HG02623 (cell line): ENCODE results near the gene NEUROG2.
A peak's percentile ranks its signal among the peaks of the same experiment; 100 is the strongest.

ENCODE experiments used
- ATAC-seq: cut with Tn5 transposase; IDR thresholded peaks from one replicate; pipeline ENCODE4 v1.9.1; 2021; ENCODE audit warnings: moderate library complexity; ENCODE audit not compliant: unreplicated experiment

Gene NEUROG2

DNA sequence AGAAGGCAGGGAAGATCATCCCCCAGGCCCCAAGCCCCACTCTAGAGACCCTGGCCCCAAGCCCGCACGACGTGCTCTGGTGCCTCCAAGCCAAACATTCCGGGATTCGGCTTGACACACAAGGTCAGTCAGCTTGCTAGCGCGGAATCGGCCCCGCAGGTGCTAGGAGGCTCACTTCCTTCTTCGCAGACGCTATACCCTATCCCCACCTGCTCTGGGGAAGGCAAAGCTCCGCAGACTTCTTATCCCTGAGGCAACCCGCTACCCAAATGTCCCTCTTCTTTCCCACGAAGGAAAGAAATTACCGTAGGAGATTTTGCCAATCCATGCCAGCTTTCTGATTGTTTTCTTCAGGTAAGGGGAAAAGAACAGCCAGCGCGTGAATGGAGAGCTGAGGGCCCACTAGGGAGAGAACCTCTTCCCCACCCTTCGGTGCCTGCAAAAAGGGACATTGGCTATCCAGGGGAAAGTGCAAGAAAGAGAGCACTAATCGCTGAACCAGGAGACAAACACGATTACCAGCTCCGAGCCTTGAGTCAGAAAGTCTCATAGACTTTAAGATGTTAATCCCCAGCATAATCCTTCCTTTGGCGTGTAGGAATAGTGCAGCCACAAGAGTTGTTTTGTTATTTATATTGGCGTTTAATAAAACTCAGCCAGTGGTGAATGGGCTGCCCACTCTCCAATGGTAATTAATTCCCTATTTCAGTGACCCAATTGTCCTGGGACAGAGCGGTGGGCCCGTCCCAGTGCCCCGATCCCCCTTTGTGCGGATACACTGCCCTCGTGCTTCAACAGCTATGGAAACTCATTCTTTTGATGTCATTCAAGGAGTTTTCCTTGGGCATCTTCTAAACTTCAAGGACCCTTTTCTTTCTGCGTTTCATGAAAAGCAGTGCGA, 5.4 kb upstream of the NEUROG2 start:
- ATAC-seq: no peak

DNA sequence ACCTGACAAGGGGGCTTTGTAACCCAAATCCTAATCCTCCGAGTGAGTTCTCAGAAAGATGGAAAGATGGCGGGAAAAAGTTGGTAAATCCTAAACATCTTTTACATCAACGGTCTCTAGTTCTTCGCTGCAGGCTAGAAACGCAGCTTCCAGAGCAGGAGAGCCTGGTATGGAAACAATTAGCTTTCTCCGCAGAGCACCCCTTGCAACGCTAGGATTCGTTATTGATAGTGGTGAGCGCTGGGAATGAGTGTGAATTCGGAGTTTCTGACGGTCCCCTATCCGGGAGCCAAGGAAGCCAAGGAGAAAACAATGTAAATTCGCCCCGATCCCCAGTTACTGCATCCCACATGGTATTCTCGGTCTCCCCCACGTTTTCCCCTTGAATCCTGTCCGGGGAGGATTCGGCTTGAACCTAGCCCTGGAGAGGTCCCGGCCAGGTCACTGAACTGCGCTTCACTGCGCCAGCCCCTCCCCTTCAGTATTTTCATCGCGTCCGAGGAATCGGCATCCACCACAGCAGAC, 4.7 kb upstream of the NEUROG2 start:
- ATAC-seq: no peak

DNA sequence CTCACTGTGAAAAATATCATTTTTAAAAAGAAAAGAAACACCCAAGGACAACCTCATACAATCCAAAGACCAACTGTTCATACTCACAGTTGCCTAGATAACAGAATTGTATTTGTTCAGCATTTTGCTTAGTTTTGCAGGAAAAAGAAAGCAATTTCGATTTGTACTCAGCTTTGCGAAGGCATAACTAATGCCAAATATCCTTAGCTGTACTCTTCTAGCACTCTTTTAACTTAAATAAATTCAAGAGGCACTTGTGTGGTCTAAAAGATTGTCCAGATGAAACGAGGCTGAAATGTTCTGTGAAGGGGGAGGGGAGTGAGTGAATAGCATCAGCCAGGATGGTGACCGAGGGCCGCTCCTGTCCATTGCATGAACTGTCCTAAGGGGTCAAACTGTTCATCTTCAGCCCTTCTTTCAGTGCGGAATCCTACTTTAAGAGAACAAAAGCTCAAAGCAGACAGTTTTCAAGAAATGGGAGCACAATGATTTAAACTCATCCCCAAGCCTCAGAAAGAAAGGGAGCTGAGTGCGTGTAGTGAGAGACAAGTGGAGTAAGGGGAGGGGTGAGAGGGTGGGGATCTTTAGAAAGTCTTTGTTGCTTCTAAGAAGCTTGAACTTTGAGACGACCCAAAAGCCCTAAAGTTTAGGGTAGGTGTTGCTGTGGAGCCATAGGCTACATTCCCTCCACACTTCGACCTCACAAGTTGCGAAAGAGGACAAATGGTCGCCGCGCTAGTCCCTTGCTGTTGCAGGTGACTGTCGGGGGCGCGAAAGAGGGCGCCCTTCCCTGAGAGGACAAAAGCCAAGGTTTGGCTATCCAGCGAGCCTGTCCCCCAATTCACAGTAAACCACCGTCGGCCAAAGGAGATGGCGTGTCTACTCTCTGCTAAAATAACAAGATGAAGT, 4.0 kb upstream of the NEUROG2 start:
- no peak for ATAC-seq

DNA sequence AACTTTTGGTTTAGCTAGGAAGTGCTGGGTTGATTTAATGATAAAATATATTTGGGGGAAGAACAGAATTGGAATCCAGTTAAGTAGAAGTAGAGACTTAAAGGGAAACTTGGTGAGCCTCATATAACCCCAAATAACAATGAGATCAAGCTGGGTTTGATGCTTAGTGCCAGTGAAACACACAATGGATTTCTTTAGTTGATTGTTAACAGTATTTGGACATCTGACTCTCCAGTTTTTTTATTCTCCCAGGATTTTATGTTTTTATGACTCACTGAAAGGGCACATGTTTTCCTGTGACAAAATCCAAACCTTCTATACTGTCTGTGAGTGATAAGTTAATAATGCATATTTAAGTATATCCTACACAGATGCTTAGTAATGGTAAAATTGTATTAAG, 2.7 kb upstream of the NEUROG2 start:
- no peak for ATAC-seq

DNA sequence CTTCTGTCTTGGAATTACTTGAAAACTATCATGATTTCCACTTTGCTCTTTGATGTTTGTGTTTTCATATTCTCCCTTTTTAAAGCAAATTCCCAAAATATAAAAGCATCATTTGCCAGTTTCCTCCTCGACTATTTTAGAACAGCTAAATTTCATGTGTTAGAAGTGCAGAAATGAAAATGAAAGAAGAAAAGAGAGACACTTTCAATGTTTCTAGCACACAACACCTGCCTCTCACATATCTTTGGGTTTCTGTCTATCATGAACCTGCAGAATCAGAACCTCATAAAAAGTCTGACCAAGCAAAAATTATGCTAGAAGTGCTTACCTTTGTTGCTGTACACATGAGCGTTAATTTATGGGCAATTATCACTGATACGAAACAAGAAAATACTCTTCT, 1.9 kb upstream of the NEUROG2 start:
- no peak for ATAC-seq

DNA sequence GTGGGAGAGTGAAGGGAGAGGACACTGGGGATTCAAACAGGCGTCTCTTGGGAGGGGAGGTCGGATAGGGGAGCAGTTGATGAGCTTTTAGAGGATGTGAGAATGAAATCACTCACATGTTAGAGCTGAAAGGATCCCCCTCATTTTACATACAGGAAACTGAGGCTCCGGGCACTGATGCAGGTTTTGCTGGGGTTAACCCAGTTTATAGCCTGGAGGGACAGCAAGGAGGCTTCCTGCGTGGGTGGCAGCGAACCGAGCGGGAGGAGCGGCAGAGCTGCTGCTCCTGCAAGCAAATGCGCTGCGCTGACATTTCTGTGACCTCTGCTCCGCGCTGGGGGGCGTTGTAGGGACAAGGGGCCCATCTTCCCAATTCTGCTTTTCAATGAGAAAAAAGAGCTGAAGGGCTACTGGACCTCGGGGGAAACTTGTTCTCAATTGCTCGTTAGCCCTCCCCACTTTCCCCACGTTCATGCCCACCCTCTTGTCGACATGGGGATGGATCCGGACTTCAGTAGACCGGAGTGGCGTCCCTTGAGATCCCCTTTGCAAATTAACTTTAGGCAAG, 1.2 kb upstream of the NEUROG2 start:
- ATAC-seq: peak; percentile 21

DNA sequence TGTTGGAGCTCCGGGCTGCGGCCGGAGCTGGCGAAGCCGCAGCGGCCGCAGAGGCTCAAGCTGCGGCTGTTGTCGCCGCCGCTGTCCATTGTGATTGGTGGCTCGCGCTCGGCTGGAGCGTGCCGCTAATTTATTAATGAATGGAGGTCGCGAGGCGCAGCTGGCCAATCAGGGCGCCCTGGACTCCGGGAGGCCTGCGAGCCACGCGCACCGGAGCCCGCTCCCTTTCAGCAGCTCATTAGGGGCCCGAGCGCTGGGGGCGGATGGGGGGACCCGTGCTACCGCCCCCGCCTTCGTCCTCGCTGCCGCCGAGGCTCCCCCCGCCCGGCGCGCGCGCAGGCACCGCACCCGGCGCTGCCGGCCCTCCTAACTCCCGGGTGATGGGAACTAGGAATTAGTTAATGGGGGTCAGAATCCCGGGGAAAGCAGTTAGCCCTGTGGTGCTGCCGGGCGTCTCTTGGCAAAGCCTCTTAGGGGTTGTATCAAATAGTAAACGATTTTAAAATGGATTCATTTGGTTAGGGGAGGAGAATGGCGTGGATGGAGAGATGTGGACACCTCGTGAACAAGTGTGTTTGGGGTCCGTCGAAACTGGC, 589 bp upstream of the NEUROG2 start:
- no peak for ATAC-seq

DNA sequence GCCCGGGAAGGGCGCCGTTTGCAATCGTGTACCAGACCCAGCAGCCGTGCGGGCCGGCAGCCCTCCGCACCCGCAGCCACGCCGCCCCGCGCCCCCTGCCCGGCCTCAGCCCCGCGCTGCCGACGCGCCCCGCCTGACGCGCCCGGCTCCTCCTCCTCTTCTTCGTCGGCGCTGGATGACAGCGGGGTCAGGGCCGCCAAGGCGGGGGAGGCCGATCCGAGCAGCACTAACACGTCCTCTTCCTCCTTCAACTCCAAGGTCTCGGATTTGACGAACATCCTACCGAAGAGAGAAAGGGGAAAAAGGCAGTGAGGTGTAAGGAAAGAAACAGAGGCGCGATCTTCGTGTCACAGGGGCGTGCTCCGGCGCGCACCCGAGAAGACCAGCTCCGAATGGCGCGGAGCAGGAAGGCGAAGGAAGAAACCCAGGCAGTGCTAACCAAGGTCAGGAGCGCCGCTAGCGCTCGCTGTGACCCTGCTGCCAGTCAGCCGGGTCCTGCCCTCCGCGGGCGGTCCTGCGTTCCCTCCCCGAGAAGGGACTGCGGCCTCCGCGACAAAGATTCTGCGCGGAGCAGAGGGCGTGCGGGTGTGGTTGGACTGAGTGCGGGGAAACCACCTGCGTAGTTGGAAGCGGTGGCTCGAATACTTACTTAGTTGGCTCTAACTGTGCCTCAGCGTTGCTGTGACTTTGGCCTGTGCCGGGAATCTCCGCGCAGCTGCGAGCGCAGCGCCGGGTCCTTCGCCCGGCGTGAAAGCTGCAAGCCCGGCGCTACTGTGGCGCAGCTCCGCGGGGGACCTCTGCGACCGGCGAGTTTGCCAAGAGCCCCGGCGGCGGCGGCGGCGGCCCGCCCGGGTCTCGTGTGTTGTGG, 548 bp downstream of the NEUROG2 start:
- peak; percentile 45 for ATAC-seq

DNA sequence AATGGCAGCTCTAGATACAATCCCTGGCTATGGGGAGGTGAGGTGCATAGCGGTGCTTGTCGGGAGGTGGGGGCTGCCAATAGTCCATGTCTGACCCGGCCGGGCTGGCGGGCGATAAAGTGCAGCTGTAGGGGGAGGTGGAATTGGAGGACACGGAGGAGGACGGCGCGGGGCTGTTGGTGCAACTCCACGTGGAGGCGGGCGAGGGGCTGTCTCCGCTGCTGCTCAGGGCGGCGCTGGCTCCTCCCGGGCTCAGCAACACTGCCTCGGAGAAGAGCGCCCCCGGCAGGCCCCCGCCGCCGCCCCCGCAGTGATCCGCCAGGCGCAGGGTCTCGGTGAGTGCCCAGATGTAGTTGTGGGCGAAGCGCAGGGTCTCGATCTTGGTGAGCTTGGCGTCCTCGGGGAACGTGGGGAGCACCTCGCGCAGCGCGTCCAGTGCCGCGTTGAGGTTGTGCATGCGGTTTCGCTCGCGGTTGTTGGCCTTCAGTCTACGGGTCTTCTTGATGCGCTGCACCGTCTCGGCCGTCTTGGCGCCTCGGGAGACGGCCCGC, 1.3 kb downstream of the NEUROG2 start:
- ATAC-seq: peak; percentile 1

DNA sequence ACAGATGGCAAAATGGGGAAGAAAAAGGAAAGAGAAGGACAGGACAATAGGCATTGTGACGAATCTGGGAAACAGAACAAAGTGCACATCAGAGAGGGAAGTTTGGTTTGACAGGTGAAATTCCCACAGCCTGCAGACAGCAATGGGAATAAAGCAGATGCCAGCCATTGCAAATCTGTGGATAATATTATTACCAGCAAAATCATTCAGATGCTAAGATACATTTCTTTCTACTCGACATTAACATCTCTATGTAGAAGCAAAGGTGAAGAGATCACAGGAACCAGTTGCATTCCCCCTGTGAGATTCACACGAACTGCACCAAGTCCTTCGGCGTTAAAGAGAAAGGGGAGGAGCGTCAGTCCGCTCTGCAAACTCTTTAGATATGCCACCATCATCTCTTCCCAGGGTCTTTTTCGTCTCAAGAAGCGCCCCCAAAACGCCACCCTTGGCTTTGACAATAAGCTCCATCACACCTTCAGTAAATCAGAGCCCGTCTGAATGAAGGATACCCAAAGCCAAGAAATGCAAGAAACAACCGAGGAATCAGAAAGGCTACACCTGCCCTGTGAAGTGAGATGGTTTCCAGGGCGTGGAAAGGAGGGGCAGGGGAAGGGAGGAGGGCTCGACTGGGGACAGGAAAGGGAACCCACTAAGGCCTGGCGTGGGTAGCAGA, 1.9 kb downstream of the NEUROG2 start:
- ATAC-seq: no peak

DNA sequence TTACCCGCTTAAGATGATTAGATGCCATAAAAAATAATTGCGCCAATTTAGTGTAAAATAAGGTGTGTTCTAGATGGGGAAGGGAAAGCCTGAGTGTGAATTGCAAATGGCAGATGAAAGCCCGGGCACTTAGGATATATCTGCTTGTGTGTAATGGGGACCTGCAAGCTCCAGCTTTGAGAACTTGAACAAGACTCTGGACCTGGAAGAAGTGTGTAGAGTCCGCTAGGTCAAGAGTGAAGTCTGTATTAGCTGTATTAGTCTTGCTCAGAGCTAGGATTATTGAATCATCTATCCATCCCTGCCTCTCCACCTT, 4.2 kb downstream of the NEUROG2 start:
- no peak for ATAC-seq

DNA sequence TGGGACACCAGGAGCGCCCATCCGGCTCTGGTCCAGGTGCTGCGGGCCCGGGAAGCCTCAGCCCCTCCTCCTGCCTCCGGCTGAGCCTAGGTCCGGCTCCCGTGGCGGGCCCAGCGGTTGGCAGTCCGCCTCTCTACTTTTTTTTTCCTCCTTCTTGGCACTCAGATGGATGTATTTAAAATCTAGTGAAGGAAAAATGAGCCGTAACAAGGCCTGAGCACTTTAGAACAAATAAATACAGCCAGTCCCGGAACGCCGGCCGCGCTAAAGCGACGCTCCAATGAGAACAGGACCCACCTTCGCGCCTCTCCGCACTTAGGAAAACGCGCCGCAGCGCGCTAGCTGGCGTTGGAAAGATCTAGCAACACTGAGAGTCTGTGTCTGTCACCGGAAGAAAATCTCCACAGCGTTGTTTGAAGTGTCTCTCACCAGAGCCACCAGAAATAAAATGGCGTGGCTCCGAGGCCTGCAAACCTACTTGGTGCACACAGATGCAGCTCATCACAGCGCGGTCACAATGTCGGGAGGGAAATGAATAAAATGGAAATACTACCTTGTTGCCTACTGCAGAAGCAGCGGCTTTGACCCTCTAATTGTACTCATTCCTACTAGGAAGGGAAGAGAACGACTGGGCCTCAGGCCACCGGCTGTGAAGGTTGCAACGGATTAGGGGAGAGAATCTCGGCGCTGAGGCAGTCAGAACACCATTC, 4.7 kb downstream of the NEUROG2 start:
- no peak for ATAC-seq

DNA sequence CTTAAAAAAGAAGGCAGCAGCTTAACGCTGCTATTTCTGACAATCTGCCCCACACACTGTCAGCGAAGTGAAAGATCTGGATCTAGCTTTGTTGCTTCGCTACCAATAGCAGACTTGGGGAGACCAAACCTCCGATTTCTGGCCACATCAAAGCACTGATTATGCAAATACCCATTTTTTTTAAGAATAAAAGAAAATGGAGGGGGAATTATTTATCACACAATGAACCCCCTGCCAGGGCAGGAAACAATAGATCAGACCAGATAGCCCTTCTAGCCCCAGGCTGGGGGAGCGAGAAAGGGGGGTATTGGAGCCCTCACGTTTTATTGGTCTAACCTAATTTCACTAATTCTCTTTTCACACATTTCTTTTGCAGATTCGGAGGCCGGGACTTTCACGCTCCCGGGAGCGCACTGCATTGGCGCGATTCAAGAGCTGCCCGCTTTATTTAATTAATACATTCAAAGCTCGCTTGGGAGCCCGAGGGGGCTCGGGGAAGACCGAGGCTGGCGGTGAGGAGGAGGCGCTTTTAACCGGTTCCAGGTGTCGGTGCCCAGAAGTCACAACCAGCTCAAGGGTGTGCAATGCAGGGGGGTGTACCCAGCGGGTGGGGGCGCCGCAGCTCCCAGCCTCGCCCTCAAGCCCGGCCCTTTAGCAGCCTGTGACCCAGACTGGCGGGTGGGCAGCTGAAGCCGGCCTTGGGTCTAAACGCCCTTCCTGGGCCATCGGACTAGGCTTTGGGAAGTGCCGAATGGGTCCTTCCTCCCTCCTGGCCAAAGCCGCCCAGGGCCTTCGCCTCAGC, 5.5 kb downstream of the NEUROG2 start:
- no peak for ATAC-seq

DNA sequence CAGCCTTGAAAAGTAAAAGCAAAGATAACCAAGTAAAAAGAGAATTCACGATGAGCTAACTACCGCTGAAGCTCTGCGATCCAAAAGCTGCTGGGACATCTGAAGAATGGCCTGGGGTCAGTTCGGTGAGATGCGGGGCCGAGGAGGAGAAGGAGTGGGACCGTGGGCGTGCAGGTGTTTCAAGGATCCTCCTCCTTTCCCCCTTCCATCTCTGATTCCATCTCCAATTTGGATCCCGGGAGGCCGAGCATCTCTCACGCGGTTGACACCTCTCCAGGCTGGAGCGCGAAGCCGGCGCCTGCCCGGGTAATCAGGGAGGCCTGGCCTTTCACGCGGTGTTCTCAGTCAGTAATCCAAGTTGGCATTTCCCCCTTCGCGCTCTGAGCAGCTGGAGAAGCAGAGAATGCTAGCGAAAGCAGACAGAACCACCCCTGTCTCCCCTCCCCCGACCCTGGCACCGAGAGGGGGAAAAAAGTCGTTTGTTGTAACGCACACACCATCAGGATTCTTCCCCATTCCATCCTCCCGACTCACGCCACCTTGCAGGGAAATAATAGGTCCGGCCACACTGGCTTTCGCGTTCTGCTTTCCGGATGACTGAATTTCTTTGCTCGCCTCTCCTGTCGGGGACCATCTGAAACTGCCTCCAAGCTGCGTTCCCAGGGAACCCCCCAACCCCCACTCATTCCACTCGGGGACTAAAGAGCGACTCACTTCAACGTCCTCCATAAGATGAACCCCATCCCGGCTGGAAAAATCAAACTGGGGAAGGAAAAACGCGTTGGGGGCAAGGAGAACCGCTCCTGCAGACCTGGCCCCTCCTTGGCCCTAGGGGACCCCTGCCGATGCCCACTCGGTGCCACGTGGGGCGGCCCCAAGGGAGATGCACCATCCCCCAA, 6.5 kb downstream of the NEUROG2 start:
- no peak for ATAC-seq

DNA sequence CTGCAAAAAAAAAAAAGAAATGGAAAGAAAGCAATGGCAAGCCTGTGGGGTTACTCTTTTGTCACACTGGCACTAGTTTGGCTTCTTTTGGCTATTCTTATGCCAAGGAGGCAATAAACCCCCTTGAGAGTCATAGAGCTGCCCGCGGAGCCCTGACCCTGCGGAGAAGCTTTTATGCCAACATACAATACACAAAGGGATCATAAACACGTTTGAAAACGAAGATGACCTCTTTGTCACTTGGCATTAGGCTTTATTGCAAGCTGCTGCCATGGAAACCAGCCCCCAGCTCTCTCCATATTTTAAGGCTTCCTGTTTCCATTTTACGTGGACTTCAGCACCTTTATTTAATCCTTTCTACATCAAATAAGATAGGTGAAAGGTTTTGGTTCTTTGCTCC, 7.6 kb downstream of the NEUROG2 start:
- ATAC-seq: no peak

DNA sequence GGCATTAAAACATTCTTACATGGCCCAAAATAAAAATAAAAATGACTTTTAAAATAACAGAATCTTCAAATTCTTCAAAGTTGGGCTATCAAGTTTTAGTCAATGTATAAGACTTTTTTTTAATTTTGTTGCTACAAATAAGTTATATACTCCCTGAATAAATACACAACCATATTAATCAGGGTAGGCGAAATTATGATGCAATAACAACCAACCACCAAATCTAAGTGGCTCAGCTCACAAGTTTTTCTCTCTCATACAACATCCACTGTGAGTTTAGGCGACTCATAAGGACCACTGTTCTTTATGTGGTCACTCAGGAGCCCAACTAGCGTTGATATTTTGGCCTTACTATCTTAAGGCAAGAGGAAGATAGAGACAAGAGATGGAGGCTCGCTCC, 11.2 kb downstream of the NEUROG2 start:
- no peak for ATAC-seq

DNA sequence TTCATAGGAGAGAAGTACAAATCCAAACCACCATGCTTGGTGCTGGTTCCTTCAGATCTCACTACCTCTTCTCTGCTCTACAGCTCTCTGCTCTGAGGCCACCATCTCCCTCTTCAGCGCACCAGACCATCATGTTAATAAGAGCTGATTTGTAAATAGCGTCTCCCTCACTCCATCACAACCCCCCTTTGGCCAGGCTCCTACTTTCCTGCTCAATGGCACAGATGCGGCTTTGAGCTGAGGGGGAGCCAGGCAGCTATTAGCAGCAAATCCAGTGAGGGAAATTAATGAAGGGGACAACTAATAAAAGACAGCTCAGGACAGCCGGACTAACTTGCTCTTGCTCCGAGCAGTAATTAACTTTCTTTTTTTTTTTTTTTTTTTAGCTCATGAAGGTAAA, 13.1 kb downstream of the NEUROG2 start:
- ATAC-seq: no peak
